H4 (cell line): ENCODE results near the gene HOXC10. TPM values are rescaled to one million over a fixed set of nuclear protein-coding genes. Genes with fewer than 3 reads are reported as not detected.
A peak's percentile ranks its signal among the peaks of the same experiment; 100 is the strongest.

Source experiments
- DNase-seq: peaks from one replicate; pipeline ENCODE4 v3.0.0-alpha.2; 2015; ENCODE audit warnings: low spot score
- total RNA-seq: library from RNA; depleted of rRNA; stranded (reverse); fragments of >200 nt; shearing (Covaris generic); gene quantifications from 2 replicates; pipeline ENCODE4 v1.2.3, GENCODE V29; 2014

Gene HOXC10
- total RNA-seq, 1 experiment from 2014 or later = 8.7 TPM

- DNase-seq = peak; percentile 40
These were observed 6.1 kb downstream of the HOXC10 start for GRCh38 chr12:53991077-53991460.

GRCh38 chr12:53992377-53992889 is 7.5 kb downstream of the HOXC10 start:
- DNase-seq = no peak

GRCh38 chr12:53993162-53994008 is 8.4 kb downstream of the HOXC10 start:
- no peak for DNase-seq

- no peak for DNase-seq
These were observed 9.0 kb downstream of the HOXC10 start for GRCh38 chr12:53994009-53994263.

GRCh38 chr12:53994264-53995001 is 9.5 kb downstream of the HOXC10 start:
- peak; percentile 38 for DNase-seq

- DNase-seq = no peak
These were observed 10.0 kb downstream of the HOXC10 start for GRCh38 chr12:53995002-53995377.

- peak; percentile 68 for DNase-seq
These were observed 10.7 kb downstream of the HOXC10 start for GRCh38 chr12:53995378-53996239.

- DNase-seq = no peak
These were observed 11.6 kb downstream of the HOXC10 start for GRCh38 chr12:53996240-53997203.

- no peak for DNase-seq
These were observed 12.5 kb downstream of the HOXC10 start for GRCh38 chr12:53997204-53998109.

GRCh38 chr12:53998110-53998899 is 13.4 kb downstream of the HOXC10 start:
- DNase-seq = no peak

- DNase-seq = no peak
These were observed 13.9 kb downstream of the HOXC10 start for GRCh38 chr12:53998900-53999236.

- peak; percentile 49 for DNase-seq
These were observed 14.7 kb downstream of the HOXC10 start for GRCh38 chr12:53999559-54000115.

GRCh38 chr12:54000116-54001114 is 15.5 kb downstream of the HOXC10 start, which contains the start of gene HOXC9:
HOXC9 (plus strand) TSS chr12:54000161; CDS start chr12:54000189, 28 bp downstream.
- DNase-seq = no peak

- DNase-seq = no peak
These were observed 16.6 kb downstream of the HOXC10 start for GRCh38 chr12:54001283-54002187.

- DNase-seq = no peak
These were observed 17.4 kb downstream of the HOXC10 start for GRCh38 chr12:54002278-54002914.

GRCh38 chr12:54002915-54003389 is 18.0 kb downstream of the HOXC10 start:
- no peak for DNase-seq
